Measurements from ENCODE around the gene KIAA1958. TPM values are rescaled to one million over a fixed set of nuclear protein-coding genes. Genes with fewer than 3 reads are reported as not detected.

KIAA1958 gene
- polyA plus RNA-seq, 1 of the 3 experiments (the other 2 are of a cell fraction): 1.6 TPM

DNA sequence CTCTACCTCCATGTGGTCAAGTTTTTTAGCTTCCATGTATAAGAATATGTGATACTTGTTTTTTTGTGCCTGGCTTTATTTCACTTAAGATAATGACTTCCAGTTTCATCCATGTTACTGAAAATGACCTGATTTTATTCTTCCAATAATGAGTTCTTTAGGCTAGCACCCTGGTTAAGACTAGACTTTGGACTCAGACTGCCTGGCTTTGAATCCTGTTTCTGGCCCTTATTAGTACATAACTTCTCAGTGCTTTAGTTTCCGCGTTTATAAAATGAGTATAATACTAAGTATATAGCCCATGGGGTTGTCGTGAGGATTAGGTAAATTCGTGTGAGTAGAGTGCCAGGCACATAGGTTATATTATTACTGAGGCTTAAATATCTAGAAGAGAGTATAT, 18.5 kb downstream of the KIAA1958 start (continued):
- no peak for TF ChIP-seq RAD21 (IDR thresholded peaks at IDR 0.05; ENCODE audit: low read length)
- TF ChIP-seq TCF12 (IDR thresholded peaks at IDR 0.05): no peak
- TF ChIP-seq, protein P1, sequence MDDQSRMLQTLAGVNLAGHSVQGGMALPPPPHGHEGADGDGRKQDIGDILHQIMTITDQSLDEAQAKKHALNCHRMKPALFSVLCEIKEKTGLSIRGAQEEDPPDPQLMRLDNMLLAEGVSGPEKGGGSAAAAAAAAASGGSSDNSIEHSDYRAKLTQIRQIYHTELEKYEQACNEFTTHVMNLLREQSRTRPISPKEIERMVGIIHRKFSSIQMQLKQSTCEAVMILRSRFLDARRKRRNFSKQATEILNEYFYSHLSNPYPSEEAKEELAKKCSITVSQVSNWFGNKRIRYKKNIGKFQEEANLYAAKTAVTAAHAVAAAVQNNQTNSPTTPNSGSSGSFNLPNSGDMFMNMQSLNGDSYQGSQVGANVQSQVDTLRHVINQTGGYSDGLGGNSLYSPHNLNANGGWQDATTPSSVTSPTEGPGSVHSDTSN (IDR thresholded peaks at IDR 0.05): no peak
- no peak for TF ChIP-seq NRF1 (IDR thresholded peaks at IDR 0.05; ENCODE audit: low read depth, low read length)
- no peak for TF ChIP-seq TAF1 (IDR thresholded peaks at IDR 0.05; ENCODE audit: borderline replicate concordance, low read depth, low read length)
- no peak for TF ChIP-seq MXI1 (IDR thresholded peaks at IDR 0.05; ENCODE audit: low read depth, low read length)
- TF ChIP-seq USF2 (IDR thresholded peaks at IDR 0.05; ENCODE audit: borderline replicate concordance, low read depth, low read length): no peak
- TF ChIP-seq RXRA (IDR thresholded peaks at IDR 0.05; ENCODE audit: borderline replicate concordance, low read depth): no peak

GRCh38 chr9:112505607-112506006, 19.0 kb downstream of the KIAA1958 start:
- Histone ChIP-seq H3K4me2 (no peak overlapping the region), H3K27me3 (ENCODE audit: insufficient read depth) (no peaks in the 10 kb centered on the region)

More at GRCh38 chr9:112505607-112506006, 19.0 kb downstream of the KIAA1958 start:
- Histone ChIP-seq H2AFZ (ENCODE audit: low read depth) (no peak overlapping the region), H3F3A (replicated peaks; ENCODE audit: insufficient read depth) (peaks cover 6% of the 10 kb centered on the region), H3K9ac (no peak overlapping the region), H3K79me2 (ENCODE audit: insufficient read depth) (peaks cover 12% of the 10 kb centered on the region; the same call in 1 of the 2 replicates), H3K36me3 (replicated peaks in 1 of 2; ENCODE audit: control insufficient read depth in 1 of 2, insufficient read depth in 2 of 2, low read length in 1 of 2) (no peaks in the 10 kb centered on the region), H3K4me1 (ENCODE audit: control insufficient read depth in 1 of 2, insufficient read depth in 2 of 2, low read depth in 1 of 2, low read length in 1 of 2) (peaks cover 0 to 3% of the 10 kb centered on the region in 2 experiments; a peak in 2 of 4 replicates), H4K20me1 (ENCODE audit: insufficient read depth) (no peaks in the 10 kb centered on the region), H3K27ac (ENCODE audit: low read depth in 2 of 2, low read length in 1 of 2) (no peak overlapping the region), H3K4me3 (ENCODE audit: low read depth in 2 of 2, low read length in 1 of 2) (no peak overlapping the region), H3K9me3 (no peaks in the 10 kb centered on the region), H3K9me2 (no peaks in the 10 kb centered on the region)
- POLR2A ChIA-PET: no interaction called here
- TF ChIP-seq FOSL2 (IDR thresholded peaks at IDR 0.05; ENCODE audit: borderline replicate concordance, low read depth): no peak
- no peak for TF ChIP-seq TEAD4 (IDR thresholded peaks at IDR 0.05; ENCODE audit: borderline replicate concordance, insufficient read depth)
- TF ChIP-seq RXRA (IDR thresholded peaks at IDR 0.05; ENCODE audit: borderline replicate concordance, low read depth): no peak
- no peak for TF ChIP-seq RAD21 (IDR thresholded peaks at IDR 0.05; ENCODE audit: low read length)
- no peak for TF ChIP-seq NRF1 (IDR thresholded peaks at IDR 0.05; ENCODE audit: low read depth, low read length)
- no peak for TF ChIP-seq FOXM1 (IDR thresholded peaks at IDR 0.05; ENCODE audit: low read depth)
- no peak for TF ChIP-seq MEF2A (IDR thresholded peaks at IDR 0.05; ENCODE audit: borderline replicate concordance, low read depth)
- no peak for TF ChIP-seq SMC3 (IDR thresholded peaks at IDR 0.05; ENCODE audit: low read depth, low read length)
- TF ChIP-seq MXI1 (IDR thresholded peaks at IDR 0.05; ENCODE audit: low read depth, low read length): no peak
- TF ChIP-seq, protein P2, sequence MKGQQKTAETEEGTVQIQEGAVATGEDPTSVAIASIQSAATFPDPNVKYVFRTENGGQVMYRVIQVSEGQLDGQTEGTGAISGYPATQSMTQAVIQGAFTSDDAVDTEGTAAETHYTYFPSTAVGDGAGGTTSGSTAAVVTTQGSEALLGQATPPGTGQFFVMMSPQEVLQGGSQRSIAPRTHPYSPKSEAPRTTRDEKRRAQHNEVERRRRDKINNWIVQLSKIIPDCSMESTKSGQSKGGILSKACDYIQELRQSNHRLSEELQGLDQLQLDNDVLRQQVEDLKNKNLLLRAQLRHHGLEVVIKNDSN (IDR thresholded peaks at IDR 0.05; ENCODE audit: borderline replicate concordance, low read depth): no peak
- TF ChIP-seq, protein P1 (IDR thresholded peaks at IDR 0.05): no peak
- TF ChIP-seq CTCF (IDR thresholded peaks at IDR 0.05): no peak
- no peak for TF ChIP-seq MAX (IDR thresholded peaks at IDR 0.05; ENCODE audit: low read depth)
- 91% methylated on average over 4 of the region's 4 CpGs for WGBS (ENCODE audit: low lambda C conversion rate)
- CTCF ChIA-PET: interaction anchor here (1.0 to 1.2 kb wide), 2 partner anchors 15 to 200 kb away, joined by 3 to 4 read pairs; no protein-coding TSS in a partner anchor
- DNase-seq: no peak
